ENCODE data around the gene SYNE1. TPM values are rescaled to one million over a fixed set of nuclear protein-coding genes. Genes with fewer than 3 reads are reported as not detected.

SYNE1 gene
- total RNA-seq, 2 experiments from 2014 or later, result 74.6 to 140 TPM

GRCh38 chr6:152401978-152402377, 235.2 kb downstream of the SYNE1 start:
- Histone ChIP-seq H3K4me3 (ENCODE audit: low read depth, low read length, poor library complexity, severe bottlenecking) (no peak overlapping the region), H3K4me2 (ENCODE audit: low read length) (no peak overlapping the region), H3K9me2 (ENCODE audit: insufficient read depth, low read length) (no peaks in the 10 kb centered on the region), H3K36me3 (ENCODE audit: insufficient read depth, low read length) (no peaks in the 10 kb centered on the region), H2AFZ (ENCODE audit: low read length) (no peak overlapping the region), H4K20me1 (ENCODE audit: insufficient read depth, low read length) (no peaks in the 10 kb centered on the region), H3K9me3 (ENCODE audit: low read length) (no peaks in the 10 kb centered on the region), H3K4me1 (ENCODE audit: insufficient read depth, low read length, poor library complexity, severe bottlenecking) (no peaks in the 10 kb centered on the region), H3K79me2 (ENCODE audit: insufficient read depth, low read depth, low read length) (no peaks in the 10 kb centered on the region), H3K27ac (ENCODE audit: low read depth, low read length, poor library complexity, severe bottlenecking) (no peak overlapping the region)
- no TSS peak for BruUV-seq (replicated peaks)
- CTCF ChIA-PET (ENCODE audit: unreplicated experiment), result no interaction called here
- POLR2A ChIA-PET, result interaction anchor here (0.7 kb wide), 1 partner anchor 66 kb away, joined by 3 read pairs; no protein-coding TSS in a partner anchor
- no peak for DNase-seq (ENCODE audit: low spot score)
- TF ChIP-seq EZH2phosphoT487 (IDR thresholded peaks at IDR 0.05; ENCODE audit: borderline replicate concordance, low read depth, low read length), result no peak
- TF ChIP-seq, protein P1, sequence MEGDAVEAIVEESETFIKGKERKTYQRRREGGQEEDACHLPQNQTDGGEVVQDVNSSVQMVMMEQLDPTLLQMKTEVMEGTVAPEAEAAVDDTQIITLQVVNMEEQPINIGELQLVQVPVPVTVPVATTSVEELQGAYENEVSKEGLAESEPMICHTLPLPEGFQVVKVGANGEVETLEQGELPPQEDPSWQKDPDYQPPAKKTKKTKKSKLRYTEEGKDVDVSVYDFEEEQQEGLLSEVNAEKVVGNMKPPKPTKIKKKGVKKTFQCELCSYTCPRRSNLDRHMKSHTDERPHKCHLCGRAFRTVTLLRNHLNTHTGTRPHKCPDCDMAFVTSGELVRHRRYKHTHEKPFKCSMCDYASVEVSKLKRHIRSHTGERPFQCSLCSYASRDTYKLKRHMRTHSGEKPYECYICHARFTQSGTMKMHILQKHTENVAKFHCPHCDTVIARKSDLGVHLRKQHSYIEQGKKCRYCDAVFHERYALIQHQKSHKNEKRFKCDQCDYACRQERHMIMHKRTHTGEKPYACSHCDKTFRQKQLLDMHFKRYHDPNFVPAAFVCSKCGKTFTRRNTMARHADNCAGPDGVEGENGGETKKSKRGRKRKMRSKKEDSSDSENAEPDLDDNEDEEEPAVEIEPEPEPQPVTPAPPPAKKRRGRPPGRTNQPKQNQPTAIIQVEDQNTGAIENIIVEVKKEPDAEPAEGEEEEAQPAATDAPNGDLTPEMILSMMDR (conservative IDR thresholded peaks at IDR 0.05; ENCODE audit: low read length), result no peak
- intact Hi-C loops (cut with micrococcal nuclease; ENCODE audit: unreplicated experiment), result no loop called here

DNA sequence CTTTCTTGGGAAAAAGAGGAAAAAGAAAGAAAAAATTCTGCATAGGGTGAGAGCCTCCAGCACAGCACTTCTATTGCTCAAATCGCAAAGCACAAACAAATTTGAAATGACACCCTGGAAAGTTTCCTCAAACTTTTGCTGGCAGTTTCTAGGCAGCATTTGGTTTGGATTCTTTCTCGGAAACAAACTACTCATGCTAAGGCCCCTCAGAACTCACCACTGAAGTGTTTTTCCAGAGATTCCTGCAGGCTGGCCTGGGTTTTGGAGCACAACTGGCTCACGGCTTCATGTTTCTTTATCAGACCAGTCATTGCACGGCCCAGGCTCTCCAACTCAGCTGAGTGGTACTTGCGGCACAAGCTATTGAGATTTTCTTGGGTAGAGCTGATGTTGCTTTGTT, 237.8 kb downstream of the SYNE1 start:
- H3K79me2 ChIP-seq (ENCODE audit: insufficient read depth, low read depth, low read length), result no peaks in the 10 kb centered on the region
- no peaks in the 10 kb centered on the region for H3K36me3 ChIP-seq (ENCODE audit: insufficient read depth, low read length)
- H4K20me1 ChIP-seq (ENCODE audit: insufficient read depth, low read length), result no peaks in the 10 kb centered on the region
- no peak overlapping the region for H3K27ac ChIP-seq (ENCODE audit: low read depth, low read length, poor library complexity, severe bottlenecking)
- no peak overlapping the region for H3K4me3 ChIP-seq (ENCODE audit: low read depth, low read length, poor library complexity, severe bottlenecking)
- H3K4me2 ChIP-seq (ENCODE audit: low read length), result no peak overlapping the region
- no TSS peak for BruUV-seq (replicated peaks)
- intact Hi-C loops (cut with micrococcal nuclease; ENCODE audit: unreplicated experiment), result no loop called here
- H3K9me3 ChIP-seq (ENCODE audit: low read length), result no peaks in the 10 kb centered on the region
- POLR2A ChIA-PET, result interaction anchor here (0.6 kb wide), 1 partner anchor 650 kb away, joined by 3 read pairs; no protein-coding TSS in a partner anchor
- no peaks in the 10 kb centered on the region for H3K4me1 ChIP-seq (ENCODE audit: insufficient read depth, low read length, poor library complexity, severe bottlenecking)
- no peak for DNase-seq (ENCODE audit: low spot score)
- H2AFZ ChIP-seq (ENCODE audit: low read length), result no peak overlapping the region
- H3K9me2 ChIP-seq (ENCODE audit: insufficient read depth, low read length), result no peaks in the 10 kb centered on the region
- TF ChIP-seq EZH2phosphoT487 (IDR thresholded peaks at IDR 0.05; ENCODE audit: borderline replicate concordance, low read depth, low read length), result no peak
- TF ChIP-seq, protein P1 (conservative IDR thresholded peaks at IDR 0.05; ENCODE audit: low read length), result no peak
- CTCF ChIA-PET (ENCODE audit: unreplicated experiment), result no interaction called here

DNA sequence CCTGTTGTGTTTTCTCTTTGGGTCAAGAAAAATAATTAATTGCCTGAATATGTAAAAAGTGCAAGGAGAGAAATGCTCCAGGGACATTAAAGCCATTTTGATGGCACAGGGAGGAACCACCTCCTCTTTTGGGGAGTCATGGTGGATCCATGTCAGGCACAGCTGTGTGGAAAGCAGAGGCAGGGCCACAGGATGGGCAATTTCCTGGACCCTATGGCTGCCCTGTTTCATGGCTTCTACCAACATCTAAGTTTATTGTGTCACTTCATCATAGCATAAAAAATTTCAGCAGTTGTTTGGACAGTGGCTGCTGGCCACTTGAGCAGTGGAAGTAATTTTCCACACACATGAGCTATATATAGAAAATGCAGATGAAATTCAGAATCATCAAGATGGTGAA, 238.2 kb downstream of the SYNE1 start:
- H4K20me1 ChIP-seq (ENCODE audit: insufficient read depth, low read length), result no peaks in the 10 kb centered on the region
- H3K4me3 ChIP-seq (ENCODE audit: low read depth, low read length, poor library complexity, severe bottlenecking), result no peak overlapping the region
- BruUV-seq (replicated peaks), result no TSS peak
- H3K4me1 ChIP-seq (ENCODE audit: insufficient read depth, low read length, poor library complexity, severe bottlenecking), result no peaks in the 10 kb centered on the region
- ChIA-PET POLR2A (interaction anchor here (0.6 to 0.7 kb wide), 2 partner anchors 650 to 1195 kb away, joined by 3 to 4 read pairs; no protein-coding TSS in a partner anchor), CTCF (ENCODE audit: unreplicated experiment) (no interaction called here)
- intact Hi-C loops (cut with micrococcal nuclease; ENCODE audit: unreplicated experiment), result no loop called here
- H3K27ac ChIP-seq (ENCODE audit: low read depth, low read length, poor library complexity, severe bottlenecking), result no peak overlapping the region
- H3K4me2 ChIP-seq (ENCODE audit: low read length), result no peak overlapping the region
- no peaks in the 10 kb centered on the region for H3K36me3 ChIP-seq (ENCODE audit: insufficient read depth, low read length)
- no peaks in the 10 kb centered on the region for H3K9me2 ChIP-seq (ENCODE audit: insufficient read depth, low read length)
- TF ChIP-seq, protein P1 (conservative IDR thresholded peaks at IDR 0.05; ENCODE audit: low read length), result no peak
- TF ChIP-seq EZH2phosphoT487 (IDR thresholded peaks at IDR 0.05; ENCODE audit: borderline replicate concordance, low read depth, low read length), result no peak
- H2AFZ ChIP-seq (ENCODE audit: low read length), result no peak overlapping the region
- H3K9me3 ChIP-seq (ENCODE audit: low read length), result no peaks in the 10 kb centered on the region
- no peaks in the 10 kb centered on the region for H3K79me2 ChIP-seq (ENCODE audit: insufficient read depth, low read depth, low read length)
- no peak for DNase-seq (ENCODE audit: low spot score)

All from OCI-LY7 (cell line).